DND-41 (cell line): ENCODE results near the gene COX7A2L.

Source experiments
- CTCF ChIP-seq: IDR thresholded peaks from 2 replicates; pipeline ENCODE4 v1.5.1; 2012; ENCODE audit warnings: borderline replicate concordance, low read length, moderate library complexity, mild to moderate bottlenecking; ENCODE audit not compliant: poor library complexity, severe bottlenecking; ENCODE audit errors: extremely low read depth
- EZH2 ChIP-seq: IDR thresholded peaks from 3 replicates; pipeline ENCODE4 v1.6.1; 2012; ENCODE audit warnings: borderline replicate concordance, low read depth, mild to moderate bottlenecking, moderate library complexity, low read length, inconsistent platforms; ENCODE audit not compliant: severe bottlenecking

- no peak for TF ChIP-seq CTCF
- TF ChIP-seq EZH2: no peak
Observed at GRCh38 chr2:42408009-42408408, 47.0 kb upstream of the COX7A2L start.
